GM12878 (cell line): Measurements from ENCODE around the gene SORCS2. TPM values are rescaled to one million over a fixed set of nuclear protein-coding genes. Genes with fewer than 3 reads are reported as not detected.

Experiments
- ATAC-seq: fragments of 200-7000 bp; cut with Tn5 transposase; 3 replicates; pipeline ENCODE4 v1.9.1; 2020; ENCODE audit warnings: mild to moderate bottlenecking, moderate library complexity
- BruUV-seq: library from RNA; stranded (reverse); fragments of 400-500 nt; replicated peaks from 2 replicates; lab custom pipeline; 2021; lab: Mats Ljungman, UMichigan
- CTCF ChIA-PET: fragments of 300-600 bp; sonication (Branson Sonifier 250); formaldehyde crosslinking; extraction: SDS; loops from one replicate; lab custom pipeline; 2021; ENCODE audit warnings: inconsistent platforms; lab: Yijun Ruan, JAX
- POLR2A ChIA-PET: fragments of 350-600 bp; formaldehyde crosslinking; extraction: SDS; loops from one replicate; lab custom pipeline; 2021; ENCODE audit warnings: inconsistent platforms; lab: Charles Lee
- RAD21 ChIA-PET: fragments of 300-600 bp; sonication (Branson Sonifier 250); formaldehyde crosslinking; loops from one replicate; lab custom pipeline; 2023; ENCODE audit warnings: antibody characterized with exemption; ENCODE audit not compliant: unreplicated experiment; lab: Charles Lee
- SMC1A ChIA-PET: fragments of 300-600 bp; sonication (Branson Sonifier 250); formaldehyde crosslinking; loops from one replicate; lab custom pipeline; 2023; ENCODE audit not compliant: unreplicated experiment, uncharacterized antibody; lab: Charles Lee
- DNase-seq: peaks from one replicate; pipeline ENCODE4 v3.0.0-alpha.2; 2011; ENCODE audit warnings: low read depth, low spot score
- FAIRE-seq: peaks from 3 replicates; lab custom pipeline; 2011; peaks lifted over from hg19 to GRCh38; lab: Jason Lieb, UNC
- H2AFZ ChIP-seq: 2 replicates; pipeline ENCODE4 v1.6.0; 2011; ENCODE audit warnings: low read depth, low read length, control low read depth; ENCODE audit not compliant: control insufficient read depth
- H3K27ac ChIP-seq: 2 replicates; pipeline ENCODE4 v1.5.1; 2011; ENCODE audit warnings: control low read depth; ENCODE audit not compliant: control insufficient read depth, insufficient read depth
- H3K27me3 ChIP-seq, 2 experiments: replicated peaks in 1 of 2; 2 replicates each; pipeline versions ENCODE4 v1.6.0 to v1.6.1; 2011; ENCODE audit warnings: low read length in 1 of 2; ENCODE audit not compliant: control insufficient read depth in 2 of 2, insufficient read depth in 2 of 2
- H3K36me3 ChIP-seq, 2 experiments: 2 replicates each; pipeline ENCODE4 v1.5.1; 2011; ENCODE audit warnings: low read length in 1 of 2; ENCODE audit not compliant: control insufficient read depth in 2 of 2, insufficient read depth in 2 of 2
- H3K4me1 ChIP-seq: 2 replicates; pipeline ENCODE4 v1.6.1; 2011; ENCODE audit warnings: mild to moderate bottlenecking, low read length, moderate library complexity, mixed read lengths; ENCODE audit not compliant: control insufficient read depth, insufficient read depth
- H3K4me2 ChIP-seq: 2 replicates; pipeline ENCODE4 v1.6.0; 2011; ENCODE audit warnings: control low read depth; ENCODE audit not compliant: control insufficient read depth, insufficient read depth
- H3K4me3 ChIP-seq: fragments of 200-600 bp; sonication (generic); 2 replicates; pipeline ENCODE4 v1.5.1; 2016
- H3K79me2 ChIP-seq: 2 replicates; pipeline ENCODE4 v1.6.0; 2011; ENCODE audit warnings: low read length; ENCODE audit not compliant: control insufficient read depth, insufficient read depth
- H3K9ac ChIP-seq: 2 replicates; pipeline ENCODE4 v1.8.0; 2011; ENCODE audit warnings: low read length, control low read depth, mixed read lengths; ENCODE audit not compliant: control insufficient read depth, insufficient read depth
- H3K9me3 ChIP-seq: replicated peaks from 3 replicates; pipeline ENCODE4 v1.5.1; 2011; ENCODE audit warnings: mild to moderate bottlenecking, low read length; ENCODE audit not compliant: control insufficient read depth, insufficient read depth
- H4K20me1 ChIP-seq: 2 replicates; pipeline ENCODE4 v1.6.0; 2011; ENCODE audit not compliant: control insufficient read depth, insufficient read depth
- BCLAF1 ChIP-seq: fragments of 450-650 bp; IDR thresholded peaks from 2 replicates; pipeline ENCODE4 v1.6.1; 2017; ENCODE audit warnings: antibody characterized with exemption, mild to moderate bottlenecking, moderate library complexity
- CBX3 ChIP-seq: fragments of 200-600 bp; sonication (generic); IDR thresholded peaks from 2 replicates; pipeline ENCODE4 v1.6.1; 2016; ENCODE audit warnings: low read depth, borderline replicate concordance
- CBX5 ChIP-seq: sonication (generic); IDR thresholded peaks from 2 replicates; pipeline ENCODE4 v1.6.1; 2016; ENCODE audit warnings: low read depth, moderate library complexity, mild to moderate bottlenecking, inconsistent platforms
- CREB1 ChIP-seq: IDR thresholded peaks from 2 replicates; pipeline ENCODE4 v1.6.1; 2012; ENCODE audit warnings: low read depth, mild to moderate bottlenecking, inconsistent platforms
- EGR1 ChIP-seq, 2 experiments: IDR thresholded peaks; 1 replicate in 1 of 2; 2 replicates in 1 of 2; pipeline ENCODE4 v1.6.1; 2011 to 2012; ENCODE audit warnings: low read depth in 2 of 2, low read length in 2 of 2, borderline replicate concordance in 1 of 2, mild to moderate bottlenecking in 1 of 2, moderate library complexity in 1 of 2
- KLF5 ChIP-seq: fragments of 450-650 bp; IDR thresholded peaks from 2 replicates; pipeline ENCODE4 v1.6.1; 2014; ENCODE audit warnings: mild to moderate bottlenecking; ENCODE audit not compliant: partially characterized antibody
- NFYB ChIP-seq: IDR thresholded peaks from 2 replicates; pipeline ENCODE4 v1.6.1; 2011; ENCODE audit warnings: low read depth, mild to moderate bottlenecking, low read length, improper control_type of control experiment, moderate library complexity; ENCODE audit not compliant: insufficient read depth
- PML ChIP-seq: IDR thresholded peaks from 2 replicates; pipeline ENCODE4 v1.6.1; 2012; ENCODE audit warnings: low read length, inconsistent platforms
- ZBTB33 ChIP-seq: fragments of 450-650 bp; IDR thresholded peaks from 2 replicates; pipeline ENCODE4 v1.6.1; 2017; ENCODE audit warnings: mild to moderate bottlenecking
- WGBS: methylation state at CpG from one replicate; pipeline ENCODE4 v1.1.6; 2016; ENCODE audit warnings: low lambda C conversion rate; ENCODE audit not compliant: insufficient replicate concordance, insufficient coverage; ENCODE audit errors: missing lambda C conversion rate; 5-methylcytosine and 5-hydroxymethylcytosine counted together
- in situ Hi-C: fragments of 300-500 bp; cut with MboI; formaldehyde crosslinking; loops from 9 replicates; pipeline ENCODE4 v1.14.3; 2018; ENCODE audit warnings: mixed read lengths
- intact Hi-C: fragments of 100-400 bp; cut with micrococcal nuclease; formaldehyde crosslinking; loops from one replicate; pipeline ENCODE4 v1.14.2; 2022; ENCODE audit not compliant: unreplicated experiment
- polyA plus RNA-seq, 11 experiments: library from polyadenylated mRNA; depleted of rRNA in 4 of 11; unstranded in 6 of 11; stranded (reverse) in 5 of 11; fragments of >200 nt; fragmentation: Nextera tagmentation in 4 of 11; fragmentation: Illumina TruSeq in 1 of 11; extraction: Ambion mirVana in 4 of 11; extraction: Trizol in 1 of 11; gene quantifications; 1 replicate in 1 of 11; 2 replicates in 10 of 11; pipeline versions ENCODE4 v1.2.1 to v1.2.3, GENCODE V29; 2011 to 2016; ENCODE audit warnings: inconsistent platforms in 2 of 11, missing spikeins in 2 of 11, low read depth in 1 of 11
- total RNA-seq, 4 experiments: library from RNA; depleted of rRNA in 3 of 4; stranded (reverse); fragments of >200 nt in 3 of 4; fragmentation: Illumina TruSeq in 1 of 4; extraction: Trizol in 1 of 4; gene quantifications; 2 replicates each; pipeline versions ENCODE4 v1.2.1 to v1.2.3, GENCODE V29; 2013 to 2021
- TF ChIP-seq, protein P1 (sequence below): IDR thresholded peaks from 2 replicates; pipeline ENCODE4 v1.6.1; 2011; ENCODE audit warnings: borderline replicate concordance, low read depth, mild to moderate bottlenecking, moderate library complexity, mixed read lengths, low read length; ENCODE audit not compliant: insufficient read depth; ENCODE audit errors: extremely low read length

The SORCS2 gene
- total and polyA plus RNA-seq, 10 of the 15 experiments (the other 5 are each of a cell fraction or from before 2014, with no cell fraction given) = 0.01 to 0.15 (median 0.05) TPM; not detected in 5

- no peak for ATAC-seq
- ChIA-PET RAD21 (no interaction called here), SMC1A (no interaction called here), CTCF (no interaction called here), POLR2A (no interaction called here)
- Histone ChIP-seq H3K36me3 (no peaks in the 10 kb centered on the region), H3K4me2 (no peak overlapping the region), H3K9me3 (no peaks in the 10 kb centered on the region), H3K4me3 (no peak overlapping the region), H3K27ac (no peak overlapping the region), H2AFZ (no peak overlapping the region), H3K9ac (no peak overlapping the region), H3K4me1 (no peaks in the 10 kb centered on the region), H4K20me1 (no peaks in the 10 kb centered on the region), H3K27me3 (no peaks in the 10 kb centered on the region; a peak in 2 of 4 replicates), H3K79me2 (no peaks in the 10 kb centered on the region)
- no peak for DNase-seq
- FAIRE-seq = no peak
- in situ Hi-C loops = no loop called here
- 41% methylated on average over 11 of the region's 11 CpGs for WGBS
- BruUV-seq = no TSS peak
- TF ChIP-seq EGR1 (IDR thresholded peaks at IDR 0.05; ENCODE audit: borderline replicate concordance in 1 of 2, low read depth in 2 of 2, low read length in 2 of 2) (no peak), NFYB (no peak), CBX5 (no peak), PML (no peak), KLF5 (no peak)
- TF ChIP-seq, protein P1, sequence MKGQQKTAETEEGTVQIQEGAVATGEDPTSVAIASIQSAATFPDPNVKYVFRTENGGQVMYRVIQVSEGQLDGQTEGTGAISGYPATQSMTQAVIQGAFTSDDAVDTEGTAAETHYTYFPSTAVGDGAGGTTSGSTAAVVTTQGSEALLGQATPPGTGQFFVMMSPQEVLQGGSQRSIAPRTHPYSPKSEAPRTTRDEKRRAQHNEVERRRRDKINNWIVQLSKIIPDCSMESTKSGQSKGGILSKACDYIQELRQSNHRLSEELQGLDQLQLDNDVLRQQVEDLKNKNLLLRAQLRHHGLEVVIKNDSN = no peak
- intact Hi-C loops = no loop called here
These were observed 36.4 kb downstream of the SORCS2 start for GRCh38 chr4:7228734-7229133.

DNA sequence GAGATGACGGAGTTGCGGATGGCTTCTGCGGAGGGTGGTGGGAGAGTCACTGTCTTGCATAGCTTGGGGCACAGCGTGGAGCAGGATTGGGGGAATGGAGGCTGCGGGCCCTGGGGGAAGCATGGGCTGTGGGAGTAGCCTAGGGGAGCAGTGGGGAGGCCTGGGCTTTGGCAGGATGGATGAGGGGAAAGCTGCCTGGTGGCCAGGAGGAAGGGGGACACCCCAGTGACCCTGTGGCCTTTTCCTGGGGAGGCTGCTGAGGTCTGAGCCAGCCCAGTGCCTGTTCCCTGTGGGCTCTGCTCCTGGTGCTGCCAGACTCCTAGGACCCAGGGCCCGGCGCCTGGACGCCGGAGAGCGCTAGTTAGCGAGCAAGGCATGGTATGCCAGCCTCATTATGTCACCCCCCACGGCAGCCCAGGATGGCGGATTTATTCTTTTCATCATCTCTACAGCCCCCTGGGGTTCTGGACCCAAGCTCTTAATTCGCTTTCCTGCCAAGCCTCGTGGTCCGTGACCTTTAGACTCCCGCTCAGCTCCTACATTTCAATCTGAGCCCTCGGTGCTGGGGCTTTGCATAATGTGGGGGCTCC lies 39.8 kb downstream of the SORCS2 start:
- ATAC-seq (no peak), DNase-seq (no peak), FAIRE-seq (no peak)
- Histone ChIP-seq H4K20me1 (no peaks in the 10 kb centered on the region), H3K4me2 (no peak overlapping the region), H3K27ac (no peak overlapping the region), H3K79me2 (no peaks in the 10 kb centered on the region), H2AFZ (no peak overlapping the region), H3K9me3 (no peaks in the 10 kb centered on the region), H3K9ac (no peak overlapping the region), H3K36me3 (no peaks in the 10 kb centered on the region), H3K4me3 (no peak overlapping the region), H3K4me1 (no peaks in the 10 kb centered on the region), H3K27me3 (no peaks in the 10 kb centered on the region; a peak in 2 of 4 replicates)
- POLR2A ChIA-PET = no interaction called here
- 46% methylated on average over 18 of the region's 18 CpGs for WGBS
- in situ Hi-C loops = no loop called here
- BruUV-seq = no TSS peak
- intact Hi-C loops = no loop called here
- SMC1A ChIA-PET = no interaction called here
- CTCF ChIA-PET = no interaction called here
- RAD21 ChIA-PET = no interaction called here
- no peak for TF ChIP-seq CBX3
- TF ChIP-seq CREB1 = no peak
- TF ChIP-seq ZBTB33 = no peak
- no peak for TF ChIP-seq BCLAF1
